SIG-M5 treated with dmso at 0.1 percent for 504 hours (cell line): ENCODE measurements around the gene ABTB1.

Experiments
- DNase-seq: peaks from one replicate; lab custom pipeline; 2025; ENCODE audit not compliant: unreplicated experiment; lab: John Stamatoyannopoulos, UW

ABTB1 gene

GRCh38 chr3:127672429-127673190 lies at the start of gene ABTB1:
Gene ABTB1 (plus strand): TSS chr3:127672952. CDS start chr3:127673026, 74 bp downstream.
- DNase-seq, result peak; percentile 77

- DNase-seq, result no peak
Measured at GRCh38 chr3:127624063-127624462, 48.7 kb upstream of the ABTB1 start.

DNA sequence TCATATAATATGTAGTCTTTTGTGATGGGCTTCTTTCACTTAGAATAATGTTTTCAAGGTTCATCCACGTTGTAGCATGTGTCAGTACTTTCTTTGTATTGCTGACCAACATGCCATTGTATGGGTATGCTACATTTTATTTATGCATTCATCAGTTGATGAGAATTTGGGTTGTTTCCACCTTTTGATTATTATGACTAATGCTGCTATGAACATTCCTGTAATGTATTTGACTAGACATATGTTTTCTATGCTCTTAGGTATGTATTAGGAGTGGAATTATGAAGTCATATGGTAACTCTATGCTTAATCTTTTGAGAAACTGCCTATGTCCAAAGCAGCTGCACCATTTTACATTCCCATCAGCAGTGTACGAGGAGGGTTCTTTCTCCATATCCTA lies 46.9 kb upstream of the ABTB1 start:
- DNase-seq, result no peak

GRCh38 chr3:127628426-127628787 lies 44.3 kb upstream of the ABTB1 start:
- DNase-seq, result no peak

GRCh38 chr3:127628788-127629466 lies 43.8 kb upstream of the ABTB1 start, which contains the start of gene PODXL2:
Gene PODXL2 (plus strand): TSS chr3:127629185. CDS start chr3:127629220, 35 bp downstream.
- peak; percentile 34 for DNase-seq

DNA sequence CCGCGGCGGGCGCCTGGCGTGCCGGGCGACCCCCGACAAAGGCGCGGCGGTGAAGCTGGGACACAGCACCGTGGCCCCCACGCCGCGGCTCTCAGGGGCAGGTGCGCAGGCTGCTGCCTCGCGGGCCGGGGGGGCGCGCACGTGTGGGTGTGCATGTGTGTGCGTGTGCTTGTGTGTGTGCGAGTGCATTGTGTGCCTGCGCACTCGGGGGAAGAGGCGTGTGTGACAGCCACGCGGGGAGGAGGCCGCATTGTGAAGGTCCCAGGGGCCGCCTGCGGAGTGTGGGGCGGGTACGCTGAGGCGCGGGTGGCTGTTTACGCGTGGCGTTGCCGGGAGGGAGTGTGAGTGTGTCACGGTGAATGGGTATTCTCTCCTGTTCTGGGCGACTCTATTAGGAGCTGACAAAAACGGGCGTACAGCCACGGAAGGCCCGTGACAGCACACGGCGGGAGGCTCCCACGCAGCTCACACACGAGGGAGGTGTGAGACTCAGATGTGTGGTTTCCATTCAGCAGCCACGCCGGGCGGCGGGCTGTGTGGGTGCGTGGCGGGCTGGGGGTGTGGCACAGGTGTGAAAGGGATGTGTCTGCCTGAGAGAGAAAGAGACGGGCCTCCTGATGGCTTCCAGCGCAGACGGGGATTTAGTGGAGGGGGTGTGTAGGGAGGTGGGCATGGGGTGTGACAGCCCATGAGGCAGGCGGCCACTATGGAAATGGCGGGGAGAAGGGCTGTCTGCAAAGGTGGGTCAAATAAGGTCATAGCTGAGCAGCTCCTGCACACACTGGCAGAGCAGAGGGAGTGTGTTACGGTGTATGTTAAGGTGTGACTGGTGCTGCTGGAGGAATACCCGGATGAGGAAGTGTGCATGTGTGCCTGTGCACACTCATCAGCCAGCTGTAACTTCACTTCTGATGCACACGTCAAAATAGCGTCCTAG lies 43.0 kb upstream of the ABTB1 start:
- peak; percentile 63 for DNase-seq

DNA sequence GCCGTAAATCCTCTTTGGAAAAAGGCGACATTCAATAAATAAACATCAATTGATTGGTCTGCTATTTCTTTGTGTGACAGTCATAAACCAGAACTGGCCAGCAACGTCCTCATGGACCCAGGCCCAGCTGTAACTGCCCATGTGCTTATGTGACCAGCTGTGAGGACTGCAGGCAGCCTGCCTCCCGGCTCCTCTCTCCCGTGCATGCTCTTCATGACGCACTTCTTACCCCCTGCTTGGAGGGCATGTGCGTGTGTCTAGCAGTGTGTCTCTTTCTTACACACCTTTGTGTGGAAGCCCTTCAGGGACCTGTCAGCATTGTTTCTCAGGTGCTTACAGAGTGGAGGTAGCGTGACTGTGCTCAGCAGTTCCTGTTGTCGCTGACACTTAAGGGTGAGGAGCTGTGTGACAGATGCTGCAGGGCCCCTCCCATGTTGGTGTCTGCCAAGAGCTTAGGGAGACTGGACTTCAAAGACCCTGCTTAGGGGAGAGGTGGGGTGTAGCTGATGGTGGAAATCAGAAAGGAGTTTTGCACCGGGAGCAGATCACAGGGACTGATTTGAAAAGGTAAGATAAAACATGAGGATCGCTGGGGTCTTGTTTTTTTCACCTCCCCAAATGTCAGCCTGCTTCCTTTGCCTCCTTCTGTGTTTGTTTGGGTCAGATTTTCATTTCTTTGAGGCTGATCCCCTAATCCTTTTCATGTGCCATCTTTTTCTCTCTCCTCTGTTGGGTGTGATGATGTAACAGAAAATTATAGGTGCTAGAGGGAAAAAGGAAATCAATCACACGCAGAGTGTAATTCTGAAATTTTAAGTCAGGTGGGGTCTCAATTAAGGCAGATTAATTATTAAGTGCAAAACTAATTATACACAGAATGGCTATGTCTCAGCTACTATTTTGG lies 41.7 kb upstream of the ABTB1 start:
- DNase-seq, result no peak

GRCh38 chr3:127632035-127632820 lies 40.5 kb upstream of the ABTB1 start:
- no peak for DNase-seq

DNA sequence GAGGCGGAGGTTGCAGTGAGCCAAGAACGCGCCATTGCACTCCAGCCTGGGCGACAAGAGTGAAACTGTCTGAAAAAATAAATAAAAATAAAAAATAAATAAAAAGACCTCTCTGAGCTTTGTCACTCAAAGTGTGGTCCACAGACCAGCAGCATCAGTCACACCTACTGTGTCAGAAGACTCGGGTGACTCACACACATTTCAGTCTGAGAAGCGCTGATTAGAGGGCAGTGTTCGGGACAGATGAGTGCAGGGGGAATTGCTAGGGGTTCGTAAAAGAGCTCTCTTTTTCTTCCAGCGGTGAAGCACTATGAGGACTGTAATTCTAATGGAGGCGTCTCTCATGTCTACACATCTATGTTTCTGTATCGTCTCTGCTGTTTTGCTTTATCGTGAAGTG lies 38.1 kb upstream of the ABTB1 start:
- no peak for DNase-seq

- peak; percentile 55 for DNase-seq
Measured at GRCh38 chr3:127637546-127637945, 35.2 kb upstream of the ABTB1 start.

- no peak for DNase-seq
Measured at GRCh38 chr3:127637971-127638370, 34.8 kb upstream of the ABTB1 start.

DNA sequence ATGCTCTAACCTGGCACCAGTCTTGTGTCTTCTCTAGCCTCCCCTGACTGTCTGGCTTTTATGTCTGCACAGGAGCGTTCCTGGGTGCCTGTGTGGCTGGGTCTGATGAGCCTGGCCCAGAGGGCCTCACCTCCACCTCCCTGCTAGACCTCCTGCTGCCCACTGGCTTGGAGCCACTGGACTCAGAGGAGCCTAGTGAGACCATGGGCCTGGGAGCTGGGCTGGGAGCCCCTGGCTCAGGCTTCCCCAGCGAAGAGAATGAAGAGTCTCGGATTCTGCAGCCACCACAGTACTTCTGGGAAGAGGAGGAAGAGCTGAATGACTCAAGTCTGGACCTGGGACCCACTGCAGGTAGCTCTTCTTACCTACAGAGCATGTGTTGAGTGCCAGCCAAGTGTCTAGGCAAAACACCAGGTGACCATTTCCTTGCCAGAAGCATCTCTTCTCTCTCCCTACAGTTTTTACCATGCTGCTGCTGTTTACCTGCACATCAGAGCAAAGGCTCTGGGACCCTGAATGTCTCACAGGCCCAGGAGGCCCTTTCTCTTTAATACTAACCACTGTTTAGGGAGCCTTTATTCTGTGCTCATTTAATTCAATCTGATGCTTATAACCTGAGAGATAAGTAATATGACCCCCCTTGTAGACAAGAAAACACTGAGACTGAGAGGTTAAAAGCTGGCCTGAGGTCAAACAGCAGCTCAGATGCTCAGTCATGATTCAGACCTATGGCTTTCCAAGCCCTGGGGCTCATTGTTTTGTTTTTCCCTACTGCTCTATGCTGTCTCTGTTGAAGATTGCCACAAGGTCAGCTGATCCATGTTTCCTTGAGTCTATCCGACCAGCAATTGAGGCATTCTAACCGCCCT lies 33.3 kb upstream of the ABTB1 start:
- DNase-seq, result no peak

DNA sequence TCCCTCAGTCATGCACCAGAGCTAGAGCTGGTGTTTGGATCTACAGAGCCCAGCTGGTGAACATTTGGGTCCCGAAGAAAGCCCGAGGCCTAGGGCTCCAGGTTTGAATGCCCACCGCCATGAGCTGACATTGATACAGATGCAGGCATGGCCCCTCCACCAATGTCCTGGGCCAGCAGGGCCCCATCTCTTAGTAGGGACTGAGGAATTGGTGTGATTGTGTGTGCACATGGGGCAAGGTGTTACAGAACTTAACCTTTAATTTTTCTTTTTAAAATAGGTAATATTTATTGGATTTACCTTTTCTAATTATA lies 32.8 kb upstream of the ABTB1 start:
- no peak for DNase-seq

- no peak for DNase-seq
Measured at GRCh38 chr3:127644641-127645370, 27.9 kb upstream of the ABTB1 start.

GRCh38 chr3:127645371-127646015 lies 27.3 kb upstream of the ABTB1 start:
- DNase-seq, result no peak

DNA sequence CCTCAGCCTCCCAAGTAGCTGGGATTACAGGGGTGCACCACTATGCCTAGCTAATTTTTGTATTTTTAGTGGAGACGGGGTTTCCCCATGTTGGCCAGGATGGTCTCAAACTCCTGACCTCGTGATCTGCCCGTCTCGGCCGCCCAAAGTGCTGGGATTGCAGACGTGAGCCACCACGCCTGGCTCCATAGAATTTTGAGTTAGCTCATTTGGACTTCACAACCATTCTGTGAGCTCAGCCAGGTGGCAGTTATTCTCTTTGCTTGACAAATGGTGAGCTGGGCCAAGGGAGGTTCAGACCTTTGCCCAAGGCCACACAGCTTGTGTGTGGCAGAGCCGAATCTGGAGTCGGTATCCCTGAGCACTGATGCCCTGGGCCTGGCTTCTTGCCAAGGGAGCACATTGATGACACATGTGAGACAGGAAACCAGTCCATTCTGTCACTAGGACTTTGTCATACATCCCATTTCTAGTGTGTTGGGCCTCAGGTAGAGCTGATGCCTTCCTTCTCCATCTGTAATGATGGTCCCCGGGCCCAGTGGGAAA lies 26.2 kb upstream of the ABTB1 start:
- no peak for DNase-seq

GRCh38 chr3:127647166-127647844 lies 25.4 kb upstream of the ABTB1 start:
- DNase-seq, result no peak
